Ishikawa (cell line): ENCODE results near the gene RCOR1.

ENCODE experiments used
- CEBPB ChIP-seq: IDR thresholded peaks from 2 replicates; pipeline ENCODE4 v1.6.1; 2012
- CREB1 ChIP-seq: IDR thresholded peaks from 2 replicates; pipeline ENCODE4 v1.6.1; 2012; ENCODE audit warnings: low read depth
- EGR1 ChIP-seq: IDR thresholded peaks from 2 replicates; pipeline ENCODE4 v1.6.1; 2012
- EP300 ChIP-seq: IDR thresholded peaks from 2 replicates; pipeline ENCODE4 v1.6.1; 2012; ENCODE audit warnings: borderline replicate concordance
- FOXM1 ChIP-seq: IDR thresholded peaks from 2 replicates; pipeline ENCODE4 v1.6.1; 2012; ENCODE audit warnings: low read depth, borderline replicate concordance
- MAX ChIP-seq: IDR thresholded peaks from 2 replicates; pipeline ENCODE4 v1.6.1; 2012
- NFIC ChIP-seq: IDR thresholded peaks from 2 replicates; pipeline ENCODE4 v1.6.1; 2012
- RAD21 ChIP-seq: IDR thresholded peaks from 2 replicates; pipeline ENCODE4 v1.6.1; 2012; ENCODE audit warnings: low read depth
- REST ChIP-seq: IDR thresholded peaks from 2 replicates; pipeline ENCODE4 v1.6.1; 2012; ENCODE audit warnings: low read depth, mild to moderate bottlenecking
- TAF1 ChIP-seq: IDR thresholded peaks from 2 replicates; pipeline ENCODE4 v1.6.1; 2012; ENCODE audit warnings: low read depth, mild to moderate bottlenecking
- TCF12 ChIP-seq: IDR thresholded peaks from 2 replicates; pipeline ENCODE4 v1.6.1; 2012; ENCODE audit warnings: low read depth
- TEAD4 ChIP-seq: IDR thresholded peaks from 2 replicates; pipeline ENCODE4 v1.6.1; 2012
- USF1 ChIP-seq: IDR thresholded peaks from 2 replicates; pipeline ENCODE4 v1.6.1; 2012
- YY1 ChIP-seq: IDR thresholded peaks from 2 replicates; pipeline ENCODE4 v1.6.1; 2012; ENCODE audit warnings: low read depth

GRCh38 chr14:102771144-102771543, 178.7 kb downstream of the RCOR1 start:
- TF ChIP-seq EGR1 (no peak), CREB1 (no peak), TCF12 (no peak), YY1 (no peak), REST (no peak), TAF1 (no peak), CEBPB (no peak), FOXM1 (no peak), EP300 (no peak), RAD21 (no peak), MAX (no peak), USF1 (no peak), TEAD4 (no peak), NFIC (no peak)
